Measurements from ENCODE around the gene MOCOS.

Gene MOCOS

DNA sequence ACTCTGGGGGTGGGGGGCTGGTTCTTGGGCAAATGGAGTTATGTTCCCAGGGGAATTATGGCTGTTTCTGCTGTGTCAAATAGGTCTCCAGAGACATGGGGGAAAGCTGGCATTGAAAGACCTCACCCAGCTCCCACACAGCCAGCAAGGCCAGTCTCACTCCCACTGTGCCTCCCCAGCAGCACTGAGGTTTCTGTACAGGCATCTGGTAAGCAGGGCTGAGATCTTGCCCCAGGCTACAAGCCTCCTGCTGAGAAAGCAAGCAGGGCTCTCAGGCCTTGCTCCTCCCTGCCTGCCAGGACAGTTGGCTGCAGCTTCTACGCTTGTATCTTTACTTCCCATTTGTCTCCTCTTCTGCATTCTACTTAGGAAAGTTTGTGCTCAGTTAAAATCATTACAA is 59.7 kb downstream of the MOCOS start:
- no peak overlapping the region for H3K4me3 ChIP-seq (ENCODE audit: low read depth in 1 of 2, low read length in 2 of 2)
- H3K27me3 ChIP-seq (ENCODE audit: control insufficient read depth in 1 of 2, insufficient read depth in 2 of 2, low read length in 2 of 2) = no peaks in the 10 kb centered on the region
- no peak overlapping the region for H3K27ac ChIP-seq (ENCODE audit: low read depth, low read length)
- no peak overlapping the region for H3K9ac ChIP-seq (ENCODE audit: low read length)
- H3K36me3 ChIP-seq (ENCODE audit: insufficient read depth, low read length) = no peaks in the 10 kb centered on the region
- H3K4me1 ChIP-seq (ENCODE audit: insufficient read depth, low read length) = no peaks in the 10 kb centered on the region
- H3K9me3 ChIP-seq (ENCODE audit: low read length) = no peaks in the 10 kb centered on the region

DNA sequence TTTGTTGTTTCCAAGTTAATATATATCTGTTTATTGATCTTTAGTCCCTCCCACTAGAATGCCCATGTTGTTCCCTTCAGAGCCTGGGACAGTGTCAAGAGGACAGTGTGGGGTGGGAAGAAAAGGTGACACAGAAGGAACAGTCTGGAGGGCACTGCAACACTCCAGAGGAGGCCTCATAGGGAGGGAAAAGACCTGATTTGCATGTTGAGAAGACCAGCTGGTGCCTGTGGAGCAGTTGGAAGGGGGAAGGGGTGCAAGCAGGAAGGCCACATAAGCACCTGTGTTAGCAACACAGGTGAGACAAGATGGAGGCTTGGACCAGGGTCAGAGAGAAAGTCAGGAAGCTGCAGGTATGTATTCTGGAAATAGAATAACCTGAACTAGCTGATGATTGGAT is 62.1 kb downstream of the MOCOS start:
- no peak overlapping the region for H3K9ac ChIP-seq (ENCODE audit: low read length)
- no peaks in the 10 kb centered on the region for H3K27me3 ChIP-seq (ENCODE audit: control insufficient read depth in 1 of 2, insufficient read depth in 2 of 2, low read length in 2 of 2)
- H3K4me1 ChIP-seq (ENCODE audit: insufficient read depth, low read length) = no peaks in the 10 kb centered on the region
- no peaks in the 10 kb centered on the region for H3K9me3 ChIP-seq (ENCODE audit: low read length)
- no peak overlapping the region for H3K4me3 ChIP-seq (ENCODE audit: low read depth in 1 of 2, low read length in 2 of 2)
- no peak overlapping the region for H3K27ac ChIP-seq (ENCODE audit: low read depth, low read length)
- no peaks in the 10 kb centered on the region for H3K36me3 ChIP-seq (ENCODE audit: insufficient read depth, low read length)

DNA sequence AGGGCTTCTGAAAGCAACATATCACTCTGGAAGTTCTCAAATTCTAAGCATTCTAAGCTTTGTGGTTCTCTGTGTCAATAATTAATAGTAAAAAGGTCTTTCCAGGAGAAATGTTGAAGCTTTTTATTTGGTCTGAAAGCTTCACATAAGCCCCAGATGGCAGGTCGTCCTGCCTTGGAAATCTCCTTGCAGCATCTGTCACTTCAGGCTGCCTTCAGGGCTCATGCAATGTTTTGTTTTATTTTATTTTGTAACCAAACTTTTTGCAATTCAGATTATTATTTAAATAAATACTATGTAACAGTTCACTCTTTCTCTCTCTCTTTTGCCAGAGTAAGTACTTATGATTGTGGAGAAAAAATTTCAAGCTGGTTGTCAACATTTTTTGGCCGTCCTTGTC is 63.5 kb downstream of the MOCOS start:
- Histone ChIP-seq H3K36me3 (ENCODE audit: insufficient read depth, low read length) (no peaks in the 10 kb centered on the region), H3K9me3 (ENCODE audit: low read length) (no peaks in the 10 kb centered on the region), H3K27ac (ENCODE audit: low read depth, low read length) (no peak overlapping the region), H3K9ac (ENCODE audit: low read length) (no peak overlapping the region), H3K4me3 (ENCODE audit: low read depth in 1 of 2, low read length in 2 of 2) (no peak overlapping the region), H3K4me1 (ENCODE audit: insufficient read depth, low read length) (no peaks in the 10 kb centered on the region), H3K27me3 (ENCODE audit: control insufficient read depth in 1 of 2, insufficient read depth in 2 of 2, low read length in 2 of 2) (no peaks in the 10 kb centered on the region)

DNA sequence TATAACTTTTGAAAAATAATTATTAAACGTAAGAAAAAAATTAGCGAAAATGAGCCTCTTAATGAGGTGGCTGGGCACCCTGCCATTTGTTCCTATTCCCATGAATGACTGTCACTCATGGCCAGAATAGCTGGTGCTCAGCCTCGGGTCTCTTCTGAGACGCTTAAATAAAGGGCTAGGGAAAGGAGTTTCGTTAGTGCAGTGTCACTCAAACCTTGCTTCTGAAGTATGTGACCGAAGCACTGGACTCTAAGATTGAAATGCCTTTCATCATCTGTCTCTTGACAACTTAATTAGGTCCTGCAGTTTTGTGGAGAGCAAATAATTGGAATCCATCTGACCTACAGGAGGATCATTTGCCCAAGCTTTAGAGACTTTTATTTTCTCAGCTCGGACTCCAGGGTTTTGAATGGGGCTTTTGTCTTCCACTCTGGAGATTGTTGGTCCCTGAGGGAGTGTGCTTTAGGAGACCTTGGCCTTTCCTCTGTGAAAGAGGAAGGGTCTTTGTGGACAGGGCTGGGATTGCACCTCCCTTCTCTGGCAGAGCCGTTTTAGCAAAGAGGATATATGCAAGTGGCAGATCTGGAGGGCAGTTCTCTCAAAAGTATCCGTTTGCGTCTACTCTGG is 67.9 kb downstream of the MOCOS start:
- no peaks in the 10 kb centered on the region for H3K27me3 ChIP-seq (ENCODE audit: control insufficient read depth in 1 of 2, insufficient read depth in 2 of 2, low read length in 2 of 2)
- H3K36me3 ChIP-seq (ENCODE audit: insufficient read depth, low read length) = no peaks in the 10 kb centered on the region
- H3K4me1 ChIP-seq (ENCODE audit: insufficient read depth, low read length) = no peaks in the 10 kb centered on the region
- no peak overlapping the region for H3K4me3 ChIP-seq (ENCODE audit: low read depth in 1 of 2, low read length in 2 of 2)
- H3K27ac ChIP-seq (ENCODE audit: low read depth, low read length) = no peak overlapping the region
- no peak overlapping the region for H3K9ac ChIP-seq (ENCODE audit: low read length)
- no peaks in the 10 kb centered on the region for H3K9me3 ChIP-seq (ENCODE audit: low read length)

- no peaks in the 10 kb centered on the region for H3K4me1 ChIP-seq (ENCODE audit: insufficient read depth, low read length)
- no peak overlapping the region for H3K4me3 ChIP-seq (ENCODE audit: low read depth in 1 of 2, low read length in 2 of 2)
- H3K27me3 ChIP-seq (ENCODE audit: control insufficient read depth in 1 of 2, insufficient read depth in 2 of 2, low read length in 2 of 2) = no peaks in the 10 kb centered on the region
- H3K9me3 ChIP-seq (ENCODE audit: low read length) = no peaks in the 10 kb centered on the region
- H3K9ac ChIP-seq (ENCODE audit: low read length) = no peak overlapping the region
- H3K27ac ChIP-seq (ENCODE audit: low read depth, low read length) = no peak overlapping the region
- no peaks in the 10 kb centered on the region for H3K36me3 ChIP-seq (ENCODE audit: insufficient read depth, low read length)
These were observed 68.8 kb downstream of the MOCOS start for GRCh38 chr18:36256094-36256493.

DNA sequence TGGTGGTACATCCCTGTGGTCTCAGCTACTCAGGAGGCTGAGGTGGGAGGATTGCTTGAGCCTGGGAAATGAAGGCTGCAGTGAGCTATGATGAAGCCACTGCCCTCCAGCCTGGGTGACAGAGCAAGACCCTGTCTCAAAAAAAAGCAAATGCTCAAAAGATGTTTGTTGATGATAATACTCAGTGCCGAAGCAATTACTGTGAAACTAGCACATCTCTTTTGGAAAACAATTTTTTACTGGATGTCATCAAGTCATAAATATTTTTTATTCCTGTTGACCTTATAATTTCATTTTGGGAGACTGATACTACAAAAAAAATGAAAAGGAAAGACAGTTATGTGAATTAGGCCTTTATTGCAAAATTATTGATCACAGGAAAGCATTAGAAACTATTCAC is 75.7 kb downstream of the MOCOS start:
- H3K9ac ChIP-seq (ENCODE audit: low read length) = no peak overlapping the region
- H3K27ac ChIP-seq (ENCODE audit: low read depth, low read length) = no peak overlapping the region
- no peak overlapping the region for H3K4me3 ChIP-seq (ENCODE audit: low read depth in 1 of 2, low read length in 2 of 2)
- H3K4me1 ChIP-seq (ENCODE audit: insufficient read depth, low read length) = no peaks in the 10 kb centered on the region
- no peaks in the 10 kb centered on the region for H3K27me3 ChIP-seq (ENCODE audit: control insufficient read depth in 1 of 2, insufficient read depth in 2 of 2, low read length in 2 of 2)
- H3K9me3 ChIP-seq (ENCODE audit: low read length) = no peaks in the 10 kb centered on the region
- no peaks in the 10 kb centered on the region for H3K36me3 ChIP-seq (ENCODE audit: insufficient read depth, low read length)

DNA sequence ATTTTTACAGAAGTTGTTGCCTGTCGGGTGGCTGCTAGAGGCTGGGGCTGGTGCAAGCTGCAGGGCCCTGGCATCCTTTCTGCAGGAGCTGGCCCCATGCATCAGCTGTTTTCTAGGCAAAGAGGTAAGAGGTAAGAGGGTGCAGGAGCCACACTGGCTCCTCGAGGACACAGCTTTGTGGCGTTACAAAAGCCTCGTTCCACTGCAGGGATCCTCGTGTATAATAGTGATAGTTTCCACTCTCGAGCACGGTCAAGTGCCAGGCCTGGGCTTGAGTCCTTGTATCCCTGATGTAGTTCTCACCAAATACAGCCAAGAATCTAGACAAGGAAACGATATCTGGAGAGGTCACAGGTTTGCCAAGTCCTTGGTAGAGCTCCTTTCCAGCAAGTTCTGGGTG is 77.0 kb downstream of the MOCOS start:
- Histone ChIP-seq H3K9me3 (ENCODE audit: low read length) (no peaks in the 10 kb centered on the region), H3K36me3 (ENCODE audit: insufficient read depth, low read length) (no peaks in the 10 kb centered on the region), H3K4me1 (ENCODE audit: insufficient read depth, low read length) (no peaks in the 10 kb centered on the region)

DNA sequence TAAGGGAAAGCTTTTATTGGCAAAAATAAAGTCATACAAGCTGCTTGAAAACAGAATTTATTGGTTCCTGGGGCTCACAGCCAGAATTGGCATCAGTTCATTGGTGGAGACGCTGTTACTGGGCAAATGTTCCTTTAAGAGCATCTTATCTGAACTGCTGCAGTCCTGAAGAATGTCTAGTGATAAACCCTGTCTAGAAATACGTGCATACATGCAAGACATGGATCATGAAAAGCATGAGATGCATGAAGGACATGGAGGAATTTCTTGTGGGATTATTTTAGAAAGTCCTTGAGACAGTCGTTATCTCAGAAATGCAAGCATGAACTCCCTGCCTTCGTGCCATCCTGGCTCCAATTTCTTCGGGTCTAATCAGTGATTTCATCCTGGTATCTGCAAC is 77.7 kb downstream of the MOCOS start:
- no peak overlapping the region for H3K4me3 ChIP-seq (ENCODE audit: low read depth in 1 of 2, low read length in 2 of 2)
- no peaks in the 10 kb centered on the region for H3K27me3 ChIP-seq (ENCODE audit: control insufficient read depth in 1 of 2, insufficient read depth in 2 of 2, low read length in 2 of 2)
- no peaks in the 10 kb centered on the region for H3K9me3 ChIP-seq (ENCODE audit: low read length)
- no peaks in the 10 kb centered on the region for H3K36me3 ChIP-seq (ENCODE audit: insufficient read depth, low read length)
- no peak overlapping the region for H3K27ac ChIP-seq (ENCODE audit: low read depth, low read length)
- H3K9ac ChIP-seq (ENCODE audit: low read length) = no peak overlapping the region
- no peaks in the 10 kb centered on the region for H3K4me1 ChIP-seq (ENCODE audit: insufficient read depth, low read length)

More for the DNA sequence above, 77.0 kb downstream of the MOCOS start:
- no peak overlapping the region for H3K4me3 ChIP-seq (ENCODE audit: low read depth in 1 of 2, low read length in 2 of 2)
- H3K27ac ChIP-seq (ENCODE audit: low read depth, low read length) = no peak overlapping the region
- H3K27me3 ChIP-seq (ENCODE audit: control insufficient read depth in 1 of 2, insufficient read depth in 2 of 2, low read length in 2 of 2) = no peaks in the 10 kb centered on the region
- no peak overlapping the region for H3K9ac ChIP-seq (ENCODE audit: low read length)

DNA sequence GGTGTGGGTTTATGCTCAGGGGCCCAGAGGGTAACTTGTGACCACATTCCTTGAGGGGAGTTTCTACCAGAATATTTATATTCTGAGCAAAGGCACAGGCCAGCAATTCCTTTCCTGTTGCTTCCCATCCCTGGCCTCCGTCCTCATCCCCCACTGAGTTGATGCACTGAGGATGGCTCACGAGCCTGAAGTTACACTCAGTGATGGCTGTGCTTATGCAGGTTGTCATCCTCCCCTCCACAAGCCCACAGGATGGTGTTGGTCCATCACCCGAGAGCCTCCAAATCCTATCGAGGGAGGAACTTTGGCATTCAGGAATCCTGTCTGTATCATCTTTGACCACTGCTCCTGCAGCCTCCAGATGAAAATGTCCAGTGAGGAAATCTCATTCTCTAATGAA is 81.9 kb downstream of the MOCOS start:
- H3K4me1 ChIP-seq (ENCODE audit: insufficient read depth, low read length) = no peaks in the 10 kb centered on the region
- no peak overlapping the region for H3K27ac ChIP-seq (ENCODE audit: low read depth, low read length)
- H3K27me3 ChIP-seq (ENCODE audit: control insufficient read depth in 1 of 2, insufficient read depth in 2 of 2, low read length in 2 of 2) = no peaks in the 10 kb centered on the region
- no peak overlapping the region for H3K9ac ChIP-seq (ENCODE audit: low read length)
- no peaks in the 10 kb centered on the region for H3K9me3 ChIP-seq (ENCODE audit: low read length)
- H3K4me3 ChIP-seq (ENCODE audit: low read depth in 1 of 2, low read length in 2 of 2) = no peak overlapping the region
- H3K36me3 ChIP-seq (ENCODE audit: insufficient read depth, low read length) = no peaks in the 10 kb centered on the region

DNA sequence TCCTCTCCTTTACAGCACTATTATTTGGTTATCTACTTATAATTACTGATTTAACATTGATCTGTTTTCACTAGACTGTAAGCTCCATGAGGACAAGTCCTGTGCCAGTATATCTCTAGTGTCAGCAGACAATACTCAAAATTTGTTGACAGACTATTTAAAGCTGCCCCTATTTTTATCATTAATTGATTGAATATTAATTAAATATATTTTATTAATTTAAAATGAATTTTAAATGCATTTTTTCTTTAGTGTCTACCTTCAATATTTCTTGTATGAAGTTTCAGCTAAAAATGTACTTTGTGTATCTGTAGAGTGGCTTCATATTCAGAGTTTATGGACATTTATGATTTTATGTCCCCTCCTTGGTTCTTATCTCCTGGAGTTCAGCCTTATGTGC is 83.9 kb downstream of the MOCOS start:
- no peaks in the 10 kb centered on the region for H3K36me3 ChIP-seq (ENCODE audit: insufficient read depth, low read length)
- H3K4me3 ChIP-seq (ENCODE audit: low read depth in 1 of 2, low read length in 2 of 2) = no peak overlapping the region
- no peaks in the 10 kb centered on the region for H3K4me1 ChIP-seq (ENCODE audit: insufficient read depth, low read length)
- no peaks in the 10 kb centered on the region for H3K9me3 ChIP-seq (ENCODE audit: low read length)
- no peak overlapping the region for H3K9ac ChIP-seq (ENCODE audit: low read length)
- no peak overlapping the region for H3K27ac ChIP-seq (ENCODE audit: low read depth, low read length)
- no peaks in the 10 kb centered on the region for H3K27me3 ChIP-seq (ENCODE audit: control insufficient read depth in 1 of 2, insufficient read depth in 2 of 2, low read length in 2 of 2)

- Histone ChIP-seq H3K4me1 (ENCODE audit: insufficient read depth, low read length) (no peaks in the 10 kb centered on the region), H3K9me3 (ENCODE audit: low read length) (no peaks in the 10 kb centered on the region), H3K4me3 (ENCODE audit: low read depth in 1 of 2, low read length in 2 of 2) (no peak overlapping the region), H3K27ac (ENCODE audit: low read depth, low read length) (no peak overlapping the region), H3K36me3 (ENCODE audit: insufficient read depth, low read length) (no peaks in the 10 kb centered on the region), H3K27me3 (ENCODE audit: control insufficient read depth in 1 of 2, insufficient read depth in 2 of 2, low read length in 2 of 2) (no peaks in the 10 kb centered on the region), H3K9ac (ENCODE audit: low read length) (no peak overlapping the region)
These were observed 86.0 kb downstream of the MOCOS start for GRCh38 chr18:36273347-36273746.

- Histone ChIP-seq H3K4me3 (ENCODE audit: low read depth in 1 of 2, low read length in 2 of 2) (no peak overlapping the region), H3K36me3 (ENCODE audit: insufficient read depth, low read length) (no peaks in the 10 kb centered on the region), H3K27me3 (ENCODE audit: control insufficient read depth in 1 of 2, insufficient read depth in 2 of 2, low read length in 2 of 2) (no peaks in the 10 kb centered on the region), H3K9me3 (ENCODE audit: low read length) (no peaks in the 10 kb centered on the region), H3K9ac (ENCODE audit: low read length) (no peak overlapping the region), H3K4me1 (ENCODE audit: insufficient read depth, low read length) (no peaks in the 10 kb centered on the region), H3K27ac (ENCODE audit: low read depth, low read length) (no peak overlapping the region)
These were observed 86.9 kb downstream of the MOCOS start for GRCh38 chr18:36274083-36274715.
